GM23338 (cell line): Measurements from ENCODE around the gene RBP5. TPM values are rescaled to one million over a fixed set of nuclear protein-coding genes. Genes with fewer than 3 reads are reported as not detected.

Experiments used
- ATAC-seq: fragments of 200-7000 bp; cut with Tn5 transposase; 3 replicates; pipeline ENCODE4 v1.9.1; 2020
- DNase-seq: peaks from one replicate; pipeline ENCODE4 v3.0.0-alpha.2; 2015; ENCODE audit warnings: low spot score
- H2AFZ ChIP-seq: fragments of 200-600 bp; sonication (generic); 2 replicates; pipeline ENCODE4 v1.8.0; 2016; ENCODE audit warnings: antibody characterized with exemption, mild to moderate bottlenecking, moderate library complexity
- H3F3A ChIP-seq: fragments of 200-600 bp; sonication (generic); replicated peaks from 2 replicates; pipeline ENCODE4 v1.8.0; 2017; ENCODE audit warnings: antibody characterized with exemption, mixed run types, low read depth
- H3K27ac ChIP-seq: fragments of 200-600 bp; sonication (generic); 2 replicates; pipeline ENCODE4 v1.6.1; 2016; ENCODE audit warnings: low read depth
- H3K27me3 ChIP-seq: fragments of 200-600 bp; sonication (generic); 2 replicates; pipeline ENCODE4 v1.8.0; 2016; ENCODE audit warnings: mild to moderate bottlenecking, mixed run types, moderate library complexity; ENCODE audit not compliant: insufficient read depth
- H3K36me3 ChIP-seq: fragments of 200-600 bp; sonication (generic); 2 replicates; pipeline ENCODE4 v1.8.0; 2016; ENCODE audit warnings: mild to moderate bottlenecking; ENCODE audit not compliant: insufficient read depth
- H3K4me1 ChIP-seq: fragments of 200-600 bp; sonication (generic); 2 replicates; pipeline ENCODE4 v1.8.0; 2016; ENCODE audit warnings: mild to moderate bottlenecking, moderate library complexity; ENCODE audit not compliant: insufficient read depth
- H3K4me2 ChIP-seq: fragments of 200-600 bp; sonication (generic); 2 replicates; pipeline ENCODE4 v1.7.1; 2017; ENCODE audit warnings: mixed run types
- H3K4me3 ChIP-seq: fragments of 200-600 bp; sonication (generic); 2 replicates; pipeline ENCODE4 v1.6.1; 2016; ENCODE audit warnings: mixed run types
- H3K79me2 ChIP-seq: fragments of 200-600 bp; sonication (generic); replicated peaks from 2 replicates; pipeline ENCODE4 v1.8.0; 2017; ENCODE audit warnings: mild to moderate bottlenecking; ENCODE audit not compliant: insufficient read depth
- H3K9me2 ChIP-seq: fragments of 200-600 bp; sonication (generic); 2 replicates; pipeline ENCODE4 v1.8.0; 2017; ENCODE audit not compliant: insufficient read depth
- H4K20me1 ChIP-seq: fragments of 200-600 bp; sonication (generic); replicated peaks from 2 replicates; pipeline ENCODE4 v1.8.0; 2017; ENCODE audit warnings: mild to moderate bottlenecking; ENCODE audit not compliant: insufficient read depth
- H3K27ac Mint-ChIP-seq: 2 replicates; pipeline ENCODE4 v1.8.0; 2020; ENCODE audit warnings: inconsistent platforms, mild to moderate bottlenecking, moderate library complexity, mixed read lengths
- H3K27me3 Mint-ChIP-seq: 3 replicates; pipeline ENCODE4 v1.8.0; 2022; ENCODE audit warnings: low read depth, mild to moderate bottlenecking, moderate library complexity, mixed read lengths, inconsistent platforms; ENCODE audit not compliant: insufficient read depth, poor library complexity
- H3K36me3 Mint-ChIP-seq: 3 replicates; pipeline ENCODE4 v1.8.0; 2021; ENCODE audit warnings: low read depth, mild to moderate bottlenecking, inconsistent platforms, moderate library complexity, mixed read lengths
- H3K4me1 Mint-ChIP-seq: 3 replicates; pipeline ENCODE4 v1.8.0; 2020; ENCODE audit warnings: mild to moderate bottlenecking, inconsistent platforms, mixed read lengths
- H3K4me3 Mint-ChIP-seq: 3 replicates; pipeline ENCODE4 v1.8.0; 2021; ENCODE audit warnings: moderate library complexity, mild to moderate bottlenecking, inconsistent platforms, mixed read lengths
- H3K9me3 Mint-ChIP-seq: 3 replicates; pipeline ENCODE4 v1.8.0; 2020; ENCODE audit warnings: moderate library complexity, mild to moderate bottlenecking, inconsistent platforms, mixed read lengths
- EZH2 ChIP-seq: fragments of 200-600 bp; sonication (generic); IDR thresholded peaks from one replicate; pipeline ENCODE4 v1.8.0; 2017; ENCODE audit warnings: antibody characterized with exemption, mild to moderate bottlenecking, low read depth; ENCODE audit not compliant: unreplicated experiment
- EZH2phosphoT487 ChIP-seq: fragments of 200-600 bp; sonication (generic); IDR thresholded peaks from one replicate; pipeline ENCODE4 v1.8.1; 2018; ENCODE audit warnings: antibody characterized with exemption; ENCODE audit not compliant: unreplicated experiment
- JUNB ChIP-seq: IDR thresholded peaks from one replicate; pipeline ENCODE4 v1.6.1; 2016; ENCODE audit warnings: antibody characterized with exemption; ENCODE audit not compliant: unreplicated experiment
- POLR2AphosphoS5 ChIP-seq: IDR thresholded peaks from 2 replicates; pipeline ENCODE4 v1.6.1; 2016; ENCODE audit warnings: antibody characterized with exemption, low read depth
- ZNF114 ChIP-seq: fragments of 250-450 bp; sonication (Bioruptor Pico); IDR thresholded peaks from 2 replicates; pipeline ENCODE4 v1.5.0; 2020; ENCODE audit warnings: mild to moderate bottlenecking, moderate library complexity
- ZNF331 ChIP-seq: fragments of 250-450 bp; sonication (Bioruptor Pico); IDR thresholded peaks from 2 replicates; pipeline ENCODE4 v1.5.0; 2020; ENCODE audit warnings: low read depth, mild to moderate bottlenecking, moderate library complexity
- polyA plus RNA-seq: library from polyadenylated mRNA; unstranded; fragments of >200 nt; fragmentation: Nextera tagmentation; extraction: Ambion mirVana; gene quantifications from 2 replicates; pipeline ENCODE4 v1.2.1, GENCODE V29; 2016
- total RNA-seq: library from RNA; depleted of rRNA; stranded (reverse); fragments of >200 nt; shearing (Covaris generic); gene quantifications from 2 replicates; pipeline ENCODE4 v1.2.3, GENCODE V29; 2014
- TF ChIP-seq, protein P1 (sequence below): fragments of 250-450 bp; sonication (Bioruptor Pico); IDR thresholded peaks from 2 replicates; pipeline ENCODE4 v1.5.0; 2020; ENCODE audit warnings: mild to moderate bottlenecking, moderate library complexity
- TF ChIP-seq, protein P2 (sequence below), 2 experiments: fragments of 200-600 bp in 1 of 2; sonication (generic) in 1 of 2; conservative IDR thresholded peaks; 2 replicates each; pipeline versions ENCODE4 v1.5.1 to v1.6.1; 2016 to 2017; ENCODE audit warnings: antibody characterized with exemption in 2 of 2, low read depth in 2 of 2, mild to moderate bottlenecking in 2 of 2, moderate library complexity in 1 of 2
- TF ChIP-seq, protein P3 (sequence below): IDR thresholded peaks from 2 replicates; pipeline ENCODE4 v1.6.1; 2016; ENCODE audit warnings: antibody characterized with exemption
- TF ChIP-seq, protein P4 (sequence below): IDR thresholded peaks from one replicate; pipeline ENCODE4 v1.6.1; 2018; ENCODE audit warnings: antibody characterized with exemption; ENCODE audit not compliant: unreplicated experiment

RBP5 gene
- total and polyA plus RNA-seq, 2 experiments from 2014 or later: 1.2 to 3.0 TPM

DNA sequence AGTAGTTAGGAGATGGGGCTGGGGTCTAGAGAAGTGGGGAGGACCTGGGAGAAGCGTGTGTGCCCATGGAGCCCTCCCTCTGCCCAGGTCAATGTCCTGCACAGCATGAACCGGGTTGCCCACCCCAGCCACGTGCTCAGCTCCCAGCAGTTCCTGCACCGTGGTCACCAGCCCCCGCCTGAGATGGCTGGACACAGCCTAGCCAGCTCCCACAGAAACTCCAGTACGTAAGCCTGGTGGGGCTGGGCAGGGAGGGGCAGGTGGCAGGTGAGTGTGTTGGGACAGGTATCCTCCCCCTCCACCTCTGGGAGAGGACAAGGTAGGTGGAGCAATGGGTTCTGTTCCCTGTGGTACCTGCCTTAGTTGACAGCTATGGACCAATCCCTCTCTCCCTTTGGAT is 22.2 kb upstream of the RBP5 start (continued):
- TF ChIP-seq, protein P1, sequence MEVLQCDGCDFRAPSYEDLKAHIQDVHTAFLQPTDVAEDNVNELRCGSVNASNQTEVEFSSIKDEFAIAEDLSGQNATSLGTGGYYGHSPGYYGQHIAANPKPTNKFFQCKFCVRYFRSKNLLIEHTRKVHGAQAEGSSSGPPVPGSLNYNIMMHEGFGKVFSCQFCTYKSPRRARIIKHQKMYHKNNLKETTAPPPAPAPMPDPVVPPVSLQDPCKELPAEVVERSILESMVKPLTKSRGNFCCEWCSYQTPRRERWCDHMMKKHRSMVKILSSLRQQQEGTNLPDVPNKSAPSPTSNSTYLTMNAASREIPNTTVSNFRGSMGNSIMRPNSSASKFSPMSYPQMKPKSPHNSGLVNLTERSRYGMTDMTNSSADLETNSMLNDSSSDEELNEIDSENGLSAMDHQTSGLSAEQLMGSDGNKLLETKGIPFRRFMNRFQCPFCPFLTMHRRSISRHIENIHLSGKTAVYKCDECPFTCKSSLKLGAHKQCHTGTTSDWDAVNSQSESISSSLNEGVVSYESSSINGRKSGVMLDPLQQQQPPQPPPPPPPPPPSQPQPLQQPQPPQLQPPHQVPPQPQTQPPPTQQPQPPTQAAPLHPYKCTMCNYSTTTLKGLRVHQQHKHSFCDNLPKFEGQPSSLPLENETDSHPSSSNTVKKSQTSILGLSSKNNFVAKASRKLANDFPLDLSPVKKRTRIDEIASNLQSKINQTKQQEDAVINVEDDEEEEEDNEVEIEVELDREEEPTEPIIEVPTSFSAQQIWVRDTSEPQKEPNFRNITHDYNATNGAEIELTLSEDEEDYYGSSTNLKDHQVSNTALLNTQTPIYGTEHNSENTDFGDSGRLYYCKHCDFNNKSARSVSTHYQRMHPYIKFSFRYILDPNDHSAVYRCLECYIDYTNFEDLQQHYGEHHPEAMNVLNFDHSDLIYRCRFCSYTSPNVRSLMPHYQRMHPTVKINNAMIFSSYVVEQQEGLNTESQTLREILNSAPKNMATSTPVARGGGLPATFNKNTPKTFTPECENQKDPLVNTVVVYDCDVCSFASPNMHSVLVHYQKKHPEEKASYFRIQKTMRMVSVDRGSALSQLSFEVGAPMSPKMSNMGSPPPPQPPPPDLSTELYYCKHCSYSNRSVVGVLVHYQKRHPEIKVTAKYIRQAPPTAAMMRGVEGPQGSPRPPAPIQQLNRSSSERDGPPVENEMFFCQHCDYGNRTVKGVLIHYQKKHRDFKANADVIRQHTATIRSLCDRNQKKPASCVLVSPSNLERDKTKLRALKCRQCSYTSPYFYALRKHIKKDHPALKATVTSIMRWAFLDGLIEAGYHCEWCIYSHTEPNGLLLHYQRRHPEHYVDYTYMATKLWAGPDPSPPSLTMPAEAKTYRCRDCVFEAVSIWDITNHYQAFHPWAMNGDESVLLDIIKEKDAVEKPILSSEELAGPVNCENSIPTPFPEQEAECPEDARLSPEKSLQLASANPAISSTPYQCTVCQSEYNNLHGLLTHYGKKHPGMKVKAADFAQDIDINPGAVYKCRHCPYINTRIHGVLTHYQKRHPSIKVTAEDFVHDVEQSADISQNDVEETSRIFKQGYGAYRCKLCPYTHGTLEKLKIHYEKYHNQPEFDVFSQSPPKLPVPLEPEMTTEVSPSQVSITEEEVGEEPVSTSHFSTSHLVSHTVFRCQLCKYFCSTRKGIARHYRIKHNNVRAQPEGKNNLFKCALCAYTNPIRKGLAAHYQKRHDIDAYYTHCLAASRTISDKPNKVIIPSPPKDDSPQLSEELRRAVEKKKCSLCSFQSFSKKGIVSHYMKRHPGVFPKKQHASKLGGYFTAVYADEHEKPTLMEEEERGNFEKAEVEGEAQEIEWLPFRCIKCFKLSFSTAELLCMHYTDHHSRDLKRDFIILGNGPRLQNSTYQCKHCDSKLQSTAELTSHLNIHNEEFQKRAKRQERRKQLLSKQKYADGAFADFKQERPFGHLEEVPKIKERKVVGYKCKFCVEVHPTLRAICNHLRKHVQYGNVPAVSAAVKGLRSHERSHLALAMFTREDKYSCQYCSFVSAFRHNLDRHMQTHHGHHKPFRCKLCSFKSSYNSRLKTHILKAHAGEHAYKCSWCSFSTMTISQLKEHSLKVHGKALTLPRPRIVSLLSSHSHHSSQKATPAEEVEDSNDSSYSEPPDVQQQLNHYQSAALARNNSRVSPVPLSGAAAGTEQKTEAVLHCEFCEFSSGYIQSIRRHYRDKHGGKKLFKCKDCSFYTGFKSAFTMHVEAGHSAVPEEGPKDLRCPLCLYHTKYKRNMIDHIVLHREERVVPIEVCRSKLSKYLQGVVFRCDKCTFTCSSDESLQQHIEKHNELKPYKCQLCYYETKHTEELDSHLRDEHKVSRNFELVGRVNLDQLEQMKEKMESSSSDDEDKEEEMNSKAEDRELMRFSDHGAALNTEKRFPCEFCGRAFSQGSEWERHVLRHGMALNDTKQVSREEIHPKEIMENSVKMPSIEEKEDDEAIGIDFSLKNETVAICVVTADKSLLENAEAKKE (CRISPR knock-in tag): no peak
- TF ChIP-seq JUNB: no peak
- no peak for TF ChIP-seq POLR2AphosphoS5
- TF ChIP-seq EZH2phosphoT487: no peak

DNA sequence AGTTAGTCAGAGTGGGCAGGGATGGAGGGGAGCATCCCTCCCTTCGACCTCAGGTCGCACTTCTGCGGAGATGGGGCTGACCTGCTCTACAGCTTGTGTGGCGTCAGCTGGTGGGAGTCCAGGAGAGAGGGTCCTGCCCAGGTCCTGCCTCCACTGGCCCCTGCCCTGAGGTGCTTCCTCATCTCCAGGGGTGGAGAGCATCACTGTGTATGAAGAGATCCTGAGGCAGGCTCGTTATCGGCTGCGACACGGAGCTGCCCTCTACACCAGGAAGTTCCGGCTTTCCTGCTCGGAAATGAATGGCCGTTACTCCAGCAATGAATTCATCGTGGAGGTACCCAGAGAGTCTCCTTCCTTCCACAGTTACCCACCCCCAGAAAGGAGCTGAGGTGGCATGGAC is 21.7 kb upstream of the RBP5 start:
- H3K9me3 Mint-ChIP-seq: no peaks in the 10 kb centered on the region; the same call in 2 of the 3 replicates
- no peaks in the 10 kb centered on the region for H3F3A ChIP-seq
- TF ChIP-seq EZH2 (no peak), ZNF331 (CRISPR knock-in tag) (no peak), ZNF114 (CRISPR knock-in tag) (no peak), EZH2phosphoT487 (no peak)
- TF ChIP-seq, protein P2, sequence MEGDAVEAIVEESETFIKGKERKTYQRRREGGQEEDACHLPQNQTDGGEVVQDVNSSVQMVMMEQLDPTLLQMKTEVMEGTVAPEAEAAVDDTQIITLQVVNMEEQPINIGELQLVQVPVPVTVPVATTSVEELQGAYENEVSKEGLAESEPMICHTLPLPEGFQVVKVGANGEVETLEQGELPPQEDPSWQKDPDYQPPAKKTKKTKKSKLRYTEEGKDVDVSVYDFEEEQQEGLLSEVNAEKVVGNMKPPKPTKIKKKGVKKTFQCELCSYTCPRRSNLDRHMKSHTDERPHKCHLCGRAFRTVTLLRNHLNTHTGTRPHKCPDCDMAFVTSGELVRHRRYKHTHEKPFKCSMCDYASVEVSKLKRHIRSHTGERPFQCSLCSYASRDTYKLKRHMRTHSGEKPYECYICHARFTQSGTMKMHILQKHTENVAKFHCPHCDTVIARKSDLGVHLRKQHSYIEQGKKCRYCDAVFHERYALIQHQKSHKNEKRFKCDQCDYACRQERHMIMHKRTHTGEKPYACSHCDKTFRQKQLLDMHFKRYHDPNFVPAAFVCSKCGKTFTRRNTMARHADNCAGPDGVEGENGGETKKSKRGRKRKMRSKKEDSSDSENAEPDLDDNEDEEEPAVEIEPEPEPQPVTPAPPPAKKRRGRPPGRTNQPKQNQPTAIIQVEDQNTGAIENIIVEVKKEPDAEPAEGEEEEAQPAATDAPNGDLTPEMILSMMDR (conservative IDR thresholded peaks at IDR 0.05; ENCODE audit: low read depth in 2 of 2): no peak
- TF ChIP-seq, protein P3, sequence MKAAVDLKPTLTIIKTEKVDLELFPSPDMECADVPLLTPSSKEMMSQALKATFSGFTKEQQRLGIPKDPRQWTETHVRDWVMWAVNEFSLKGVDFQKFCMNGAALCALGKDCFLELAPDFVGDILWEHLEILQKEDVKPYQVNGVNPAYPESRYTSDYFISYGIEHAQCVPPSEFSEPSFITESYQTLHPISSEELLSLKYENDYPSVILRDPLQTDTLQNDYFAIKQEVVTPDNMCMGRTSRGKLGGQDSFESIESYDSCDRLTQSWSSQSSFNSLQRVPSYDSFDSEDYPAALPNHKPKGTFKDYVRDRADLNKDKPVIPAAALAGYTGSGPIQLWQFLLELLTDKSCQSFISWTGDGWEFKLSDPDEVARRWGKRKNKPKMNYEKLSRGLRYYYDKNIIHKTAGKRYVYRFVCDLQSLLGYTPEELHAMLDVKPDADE: no peak
- TF ChIP-seq, protein P4, sequence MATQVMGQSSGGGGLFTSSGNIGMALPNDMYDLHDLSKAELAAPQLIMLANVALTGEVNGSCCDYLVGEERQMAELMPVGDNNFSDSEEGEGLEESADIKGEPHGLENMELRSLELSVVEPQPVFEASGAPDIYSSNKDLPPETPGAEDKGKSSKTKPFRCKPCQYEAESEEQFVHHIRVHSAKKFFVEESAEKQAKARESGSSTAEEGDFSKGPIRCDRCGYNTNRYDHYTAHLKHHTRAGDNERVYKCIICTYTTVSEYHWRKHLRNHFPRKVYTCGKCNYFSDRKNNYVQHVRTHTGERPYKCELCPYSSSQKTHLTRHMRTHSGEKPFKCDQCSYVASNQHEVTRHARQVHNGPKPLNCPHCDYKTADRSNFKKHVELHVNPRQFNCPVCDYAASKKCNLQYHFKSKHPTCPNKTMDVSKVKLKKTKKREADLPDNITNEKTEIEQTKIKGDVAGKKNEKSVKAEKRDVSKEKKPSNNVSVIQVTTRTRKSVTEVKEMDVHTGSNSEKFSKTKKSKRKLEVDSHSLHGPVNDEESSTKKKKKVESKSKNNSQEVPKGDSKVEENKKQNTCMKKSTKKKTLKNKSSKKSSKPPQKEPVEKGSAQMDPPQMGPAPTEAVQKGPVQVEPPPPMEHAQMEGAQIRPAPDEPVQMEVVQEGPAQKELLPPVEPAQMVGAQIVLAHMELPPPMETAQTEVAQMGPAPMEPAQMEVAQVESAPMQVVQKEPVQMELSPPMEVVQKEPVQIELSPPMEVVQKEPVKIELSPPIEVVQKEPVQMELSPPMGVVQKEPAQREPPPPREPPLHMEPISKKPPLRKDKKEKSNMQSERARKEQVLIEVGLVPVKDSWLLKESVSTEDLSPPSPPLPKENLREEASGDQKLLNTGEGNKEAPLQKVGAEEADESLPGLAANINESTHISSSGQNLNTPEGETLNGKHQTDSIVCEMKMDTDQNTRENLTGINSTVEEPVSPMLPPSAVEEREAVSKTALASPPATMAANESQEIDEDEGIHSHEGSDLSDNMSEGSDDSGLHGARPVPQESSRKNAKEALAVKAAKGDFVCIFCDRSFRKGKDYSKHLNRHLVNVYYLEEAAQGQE: no peak

More for the DNA sequence above, 21.7 kb upstream of the RBP5 start:
- DNase-seq (no peak), ATAC-seq (no peak)
- H3K4me3 ChIP-seq: no peak overlapping the region
- H3K4me2 ChIP-seq: no peak overlapping the region
- H3K4me1 ChIP-seq: no peaks in the 10 kb centered on the region
- no peaks in the 10 kb centered on the region; the same call in 1 of the 2 replicates for H4K20me1 ChIP-seq
- H3K9me2 ChIP-seq: no peaks in the 10 kb centered on the region
- H3K27ac Mint-ChIP-seq: no peak overlapping the region
- no peaks in the 10 kb centered on the region for H3K79me2 ChIP-seq
- no peaks in the 10 kb centered on the region; the same call in 1 of the 2 replicates for H3K36me3 ChIP-seq
- H2AFZ ChIP-seq: no peak overlapping the region
- H3K4me1 Mint-ChIP-seq: no peaks in the 10 kb centered on the region
- peaks cover 6% of the 10 kb centered on the region for H3K36me3 Mint-ChIP-seq
- no peak overlapping the region for H3K27ac ChIP-seq
- no peak overlapping the region for H3K4me3 Mint-ChIP-seq
- H3K27me3 ChIP-seq: no peaks in the 10 kb centered on the region
- peaks cover 2% of the 10 kb centered on the region for H3K27me3 Mint-ChIP-seq
